ENCODE measurements around the gene RGS10. TPM values are rescaled to one million over a fixed set of nuclear protein-coding genes. Genes with fewer than 3 reads are reported as not detected.

The RGS10 gene
- total RNA-seq, 1 experiment from 2014 or later = 10.6 TPM

- Mint-ChIP-seq H3K4me3 (no peak overlapping the region), H3K36me3 (ENCODE audit: insufficient read depth in 1 of 3, low read depth in 3 of 3) (no peaks in the 10 kb centered on the region; a peak in 1 of 7 replicates), H3K27ac (no peak overlapping the region; a peak in 1 of 7 replicates), H3K9me3 (no peaks in the 10 kb centered on the region), H3K4me1 (peaks cover 28 to 44% of the 10 kb centered on the region in 2 experiments), H3K27me3 (ENCODE audit: low read depth) (peaks cover 8% of the 10 kb centered on the region)
- Histone ChIP-seq H3K27ac (ENCODE audit: insufficient read length, low read depth, low read length) (no peak overlapping the region), H3K4me1 (ENCODE audit: insufficient read depth, low read length) (no peaks in the 10 kb centered on the region), H2BK120ac (ENCODE audit: low read depth, low read length, poor library complexity, severe bottlenecking) (no peak overlapping the region), H3K27me3 (ENCODE audit: insufficient read depth, low read length) (no peaks in the 10 kb centered on the region), H2BK15ac (ENCODE audit: low read depth, low read length) (no peak overlapping the region), H2AFZ (ENCODE audit: low read length) (no peak overlapping the region), H3K4ac (ENCODE audit: low read depth, low read length) (no peak overlapping the region), H2BK5ac (ENCODE audit: insufficient read length, low read length) (no peak overlapping the region), H4K91ac (ENCODE audit: insufficient read length, low read depth, low read length) (no peak overlapping the region), H3K9ac (ENCODE audit: extremely low read depth, insufficient read length, low read length) (no peak overlapping the region), H4K8ac (replicated peaks; ENCODE audit: insufficient read length, low read depth, low read length) (no peak overlapping the region), H3K56ac (ENCODE audit: insufficient read length, low read depth, low read length) (no peak overlapping the region), H2AK5ac (ENCODE audit: insufficient read length, low read length) (no peak overlapping the region), H3K23me2 (ENCODE audit: insufficient read length, low read depth, low read length, poor library complexity, severe bottlenecking) (no peaks in the 10 kb centered on the region), H3K9me3 (ENCODE audit: control insufficient read depth, low read depth, low read length) (no peaks in the 10 kb centered on the region), H4K20me1 (ENCODE audit: control insufficient read depth, insufficient read depth, insufficient read length) (no peaks in the 10 kb centered on the region), H2BK20ac (ENCODE audit: low read depth, low read length, poor library complexity, severe bottlenecking) (no peak overlapping the region), H4K5ac (ENCODE audit: insufficient read length, low read depth, low read length) (no peak overlapping the region), H2BK12ac (ENCODE audit: insufficient read length, low read depth, low read length) (no peak overlapping the region), H3K18ac (ENCODE audit: insufficient read length, low read depth, low read length) (no peak overlapping the region), H3K23ac (ENCODE audit: insufficient read length, low read depth, low read length) (no peak overlapping the region), H3K79me2 (ENCODE audit: insufficient read depth, low read length) (no peaks in the 10 kb centered on the region), H3K4me2 (ENCODE audit: insufficient read depth, insufficient read length, low read length) (no peak overlapping the region), H3T11ph (ENCODE audit: low read length) (no peak overlapping the region), H3K14ac (ENCODE audit: insufficient read depth, low read length) (no peak overlapping the region), H3K79me1 (ENCODE audit: insufficient read depth, low read depth, low read length, poor library complexity, severe bottlenecking) (no peaks in the 10 kb centered on the region)
- TF ChIP-seq, protein P1, sequence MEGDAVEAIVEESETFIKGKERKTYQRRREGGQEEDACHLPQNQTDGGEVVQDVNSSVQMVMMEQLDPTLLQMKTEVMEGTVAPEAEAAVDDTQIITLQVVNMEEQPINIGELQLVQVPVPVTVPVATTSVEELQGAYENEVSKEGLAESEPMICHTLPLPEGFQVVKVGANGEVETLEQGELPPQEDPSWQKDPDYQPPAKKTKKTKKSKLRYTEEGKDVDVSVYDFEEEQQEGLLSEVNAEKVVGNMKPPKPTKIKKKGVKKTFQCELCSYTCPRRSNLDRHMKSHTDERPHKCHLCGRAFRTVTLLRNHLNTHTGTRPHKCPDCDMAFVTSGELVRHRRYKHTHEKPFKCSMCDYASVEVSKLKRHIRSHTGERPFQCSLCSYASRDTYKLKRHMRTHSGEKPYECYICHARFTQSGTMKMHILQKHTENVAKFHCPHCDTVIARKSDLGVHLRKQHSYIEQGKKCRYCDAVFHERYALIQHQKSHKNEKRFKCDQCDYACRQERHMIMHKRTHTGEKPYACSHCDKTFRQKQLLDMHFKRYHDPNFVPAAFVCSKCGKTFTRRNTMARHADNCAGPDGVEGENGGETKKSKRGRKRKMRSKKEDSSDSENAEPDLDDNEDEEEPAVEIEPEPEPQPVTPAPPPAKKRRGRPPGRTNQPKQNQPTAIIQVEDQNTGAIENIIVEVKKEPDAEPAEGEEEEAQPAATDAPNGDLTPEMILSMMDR (conservative IDR thresholded peaks at IDR 0.05) = no peak
- no CpG with 5 or more reads among the region's 16 CpGs for WGBS (ENCODE audit: extremely low coverage, insufficient read length, low lambda C conversion rate)
- no peak for DNase-seq
Observed at GRCh38 chr10:119451300-119451896, 91.1 kb downstream of the RGS10 start.
